OCI-LY3 (cell line): ENCODE data around the gene NGF.

Experiments used
- CTCF ChIP-seq: fragments of 200-600, 300-600 bp; sonication (generic); IDR thresholded peaks from 2 replicates; pipeline ENCODE4 v1.5.1; 2014; ENCODE audit warnings: antibody characterized with exemption, low read length, low read depth
- EZH2phosphoT487 ChIP-seq: fragments of 200-600 bp; shearing (Covaris generic); IDR thresholded peaks from 2 replicates; pipeline ENCODE4 v1.6.1; 2018; ENCODE audit warnings: antibody characterized with exemption, mixed run types, low read depth

GRCh38 chr1:115300087-115300876 is 37.8 kb downstream of the NGF start:
- no peak for TF ChIP-seq CTCF
- no peak for TF ChIP-seq EZH2phosphoT487
